Activated T-cell treated with anti-CD3 and anti-CD28 coated beads, Interleukin-2, amount 50 U/mL, for 72 hours (primary cell): ENCODE results near the gene KCNMA1. TPM values are rescaled to one million over a fixed set of nuclear protein-coding genes. Genes with fewer than 3 reads are reported as not detected.

ENCODE experiments used
- ATAC-seq, 2 donors: fragments of 150-1000 bp; cut with Tn5 transposase; replicated peaks in 1 of 2; 2 replicates each; pipeline ENCODE4 v1.10.0; 2021; ENCODE audit warnings: moderate library complexity in 2 of 2, mild to moderate bottlenecking in 1 of 2
- DNase-seq, 2 donors: peaks; one replicate each; pipeline ENCODE4 v3.0.0; 2021 to 2022; ENCODE audit warnings: mixed read lengths in 1 of 2
- H3K27ac Mint-ChIP-seq: one replicate; pipeline ENCODE4 v1.8.0; 2022; ENCODE audit warnings: mild to moderate bottlenecking, moderate library complexity, mixed read lengths
- H3K27me3 Mint-ChIP-seq: one replicate; pipeline ENCODE4 v1.8.0; 2022; ENCODE audit warnings: low read depth, mixed read lengths
- H3K36me3 Mint-ChIP-seq, 2 donors: one replicate each; pipeline ENCODE4 v1.8.0; 2022; ENCODE audit warnings: mixed read lengths in 2 of 2, mild to moderate bottlenecking in 1 of 2; ENCODE audit not compliant: insufficient read depth in 2 of 2
- H3K4me1 Mint-ChIP-seq: one replicate; pipeline ENCODE4 v1.8.0; 2022; ENCODE audit warnings: low read depth, mixed read lengths
- H3K4me3 Mint-ChIP-seq, 2 donors: one replicate each; pipeline ENCODE4 v1.8.0; 2022; ENCODE audit warnings: mild to moderate bottlenecking in 2 of 2, mixed read lengths in 2 of 2, moderate library complexity in 2 of 2
- H3K9me3 Mint-ChIP-seq, 2 donors: one replicate each; pipeline ENCODE4 v1.8.0; 2022; ENCODE audit warnings: mixed read lengths in 2 of 2
- total RNA-seq, 2 donors: library from RNA; stranded (reverse); gene quantifications; one replicate each; pipeline ENCODE4 v1.2.3, GENCODE V29; 2022

Gene KCNMA1
- total RNA-seq, 2 donors from 2014 or later = 0.55 to 1.0 TPM

DNA sequence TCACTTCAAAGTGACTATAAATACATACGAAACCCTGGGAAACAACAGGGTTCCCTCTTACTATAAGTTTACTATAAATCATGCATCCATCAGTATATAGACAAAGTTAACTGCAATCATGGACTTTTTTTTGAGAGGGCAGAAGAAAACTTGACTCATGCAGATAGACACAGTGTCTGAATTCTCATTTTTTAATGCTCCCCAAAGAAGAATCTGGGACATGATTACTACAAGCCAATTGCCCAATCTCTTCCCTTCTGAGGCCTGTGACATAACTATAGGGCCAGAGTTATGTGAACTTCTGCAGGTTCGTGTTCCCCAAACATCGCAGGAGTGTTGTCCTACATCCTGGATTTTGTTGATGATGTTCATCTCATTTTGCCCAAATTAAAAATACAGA, 376.5 kb downstream of the KCNMA1 start:
- Mint-ChIP-seq H3K9me3 (peaks cover 4 to 6% of the 10 kb centered on the region in 2 donors), H3K4me1 (peaks cover 15% of the 10 kb centered on the region), H3K4me3 (no peak overlapping the region), H3K27me3 (peaks cover 24% of the 10 kb centered on the region), H3K27ac (no peak overlapping the region), H3K36me3 (peaks cover 0 to 2% of the 10 kb centered on the region in 2 donors)
- ATAC-seq (no peak), DNase-seq (no peak)

DNA sequence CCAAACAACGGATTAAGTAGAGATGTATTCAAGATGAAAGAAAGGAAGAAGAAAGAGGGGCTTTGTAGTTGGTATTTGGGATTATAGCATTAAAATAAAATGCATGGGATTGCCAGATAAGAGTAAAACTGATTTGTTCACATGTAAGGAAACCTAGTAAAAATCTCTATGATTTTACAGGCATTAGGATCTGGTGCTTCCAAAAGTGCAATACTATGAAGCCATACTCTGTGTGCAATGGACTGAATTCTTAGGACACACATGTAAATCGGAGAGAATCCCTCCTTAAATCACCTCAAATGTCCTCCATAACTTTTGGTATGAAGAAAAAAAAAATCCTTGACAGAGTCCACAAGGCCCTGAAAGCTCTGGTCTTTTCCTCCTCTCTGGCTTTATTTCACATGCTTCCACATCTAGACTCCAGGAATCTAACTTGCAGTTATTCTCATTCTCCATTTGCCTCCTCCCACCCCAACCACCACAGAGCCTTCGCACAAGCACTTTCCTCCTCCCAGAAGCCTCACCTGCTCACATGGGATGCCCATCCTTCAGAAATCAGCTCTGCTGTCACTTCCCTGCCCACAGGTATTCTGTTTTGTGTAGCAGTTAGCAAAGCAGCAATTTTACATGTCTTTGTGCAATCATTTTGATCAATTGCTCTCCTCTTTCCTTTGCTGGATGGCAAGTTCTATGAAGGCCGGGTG, 378.3 kb downstream of the KCNMA1 start:
- ATAC-seq (no peak), DNase-seq (no peak)
- Mint-ChIP-seq H3K27me3 (peaks cover 18% of the 10 kb centered on the region), H3K4me3 (no peak overlapping the region), H3K9me3 (peaks cover 4 to 6% of the 10 kb centered on the region in 2 donors), H3K36me3 (peaks cover 0 to 2% of the 10 kb centered on the region in 2 donors), H3K4me1 (peaks cover 9% of the 10 kb centered on the region), H3K27ac (no peak overlapping the region)

DNA sequence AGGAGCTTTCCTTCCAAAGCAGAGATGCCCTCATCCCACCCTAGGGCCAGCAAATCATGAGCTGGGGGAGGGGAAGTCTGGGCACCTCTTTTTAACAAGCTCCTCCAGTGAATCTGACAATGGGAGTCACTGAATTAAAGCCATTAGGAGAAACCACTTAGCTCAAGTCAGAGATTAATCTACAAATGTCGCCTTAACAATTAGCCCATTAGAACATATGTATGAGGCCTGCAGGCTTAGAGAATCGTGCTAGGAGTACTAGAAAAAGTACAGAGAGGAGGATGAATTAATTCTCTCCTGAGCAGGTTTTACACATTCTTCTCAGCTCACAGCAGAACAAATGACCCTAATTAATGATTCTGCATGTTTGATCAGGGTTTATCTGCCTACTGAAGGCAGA, 381.3 kb downstream of the KCNMA1 start:
- no peak for ATAC-seq
- H3K36me3 Mint-ChIP-seq = peaks cover 0 to 2% of the 10 kb centered on the region in 2 donors
- peaks cover 7% of the 10 kb centered on the region for H3K27me3 Mint-ChIP-seq

DNA sequence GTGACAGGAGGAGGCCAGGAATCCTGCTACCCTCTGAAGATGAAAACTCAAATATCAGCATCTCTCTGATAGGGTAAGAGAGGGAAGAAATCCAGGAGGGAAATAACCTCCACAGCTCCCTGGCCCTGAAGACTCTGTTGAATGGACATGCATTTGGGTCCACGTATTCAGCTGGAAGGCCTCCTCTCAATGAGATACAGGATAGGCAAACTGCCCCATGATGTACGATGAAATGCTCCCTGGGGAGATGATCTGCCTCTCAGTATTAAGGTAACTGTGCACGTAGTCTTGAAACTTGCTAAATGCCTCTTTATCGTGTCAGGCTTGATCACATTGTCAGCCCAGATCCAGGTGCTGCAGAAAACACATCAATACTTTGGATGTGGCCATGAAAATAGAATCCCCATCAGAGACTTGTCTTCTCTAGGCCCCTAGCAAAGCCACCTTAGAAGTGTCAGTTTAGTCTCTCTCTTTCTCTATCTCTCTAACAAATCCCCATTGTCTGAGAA, 384.0 kb downstream of the KCNMA1 start:
- peaks cover 3 to 4% of the 10 kb centered on the region in 2 donors for H3K9me3 Mint-ChIP-seq
- no peak overlapping the region for H3K27ac Mint-ChIP-seq
- no peaks in the 10 kb centered on the region for H3K4me1 Mint-ChIP-seq
- H3K27me3 Mint-ChIP-seq = no peaks in the 10 kb centered on the region
- ATAC-seq (no peak), DNase-seq (no peak)
- peaks cover 0 to 2% of the 10 kb centered on the region in 2 donors for H3K36me3 Mint-ChIP-seq
- no peak overlapping the region for H3K4me3 Mint-ChIP-seq

More for the DNA sequence above, 381.3 kb downstream of the KCNMA1 start:
- H3K27ac Mint-ChIP-seq = no peak overlapping the region
- H3K4me3 Mint-ChIP-seq = no peak overlapping the region
- H3K9me3 Mint-ChIP-seq = peaks cover 4% of the 10 kb centered on the region in 2 donors
- H3K4me1 Mint-ChIP-seq = no peaks in the 10 kb centered on the region
- no peak for DNase-seq

DNA sequence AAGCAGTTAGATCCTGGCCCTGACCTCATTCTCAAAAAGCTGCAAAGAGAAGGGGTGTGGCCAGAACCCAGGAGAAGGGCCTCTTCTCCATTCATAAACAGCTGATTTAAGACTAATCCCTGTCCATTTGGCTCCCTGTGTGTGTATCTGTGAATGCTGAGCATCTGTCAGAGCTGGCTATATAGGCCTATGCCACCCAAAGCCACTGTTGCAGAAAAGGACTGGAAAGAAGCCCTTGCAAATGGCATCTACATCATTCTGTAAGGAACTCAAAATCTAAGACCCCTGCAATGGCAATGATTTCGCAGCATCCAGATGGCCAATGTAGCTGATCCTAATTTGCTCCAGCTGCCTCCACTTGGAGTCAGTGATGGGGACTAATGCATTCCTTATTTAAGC, 384.5 kb downstream of the KCNMA1 start:
- no peak for DNase-seq
- Mint-ChIP-seq H3K27me3 (no peaks in the 10 kb centered on the region), H3K9me3 (peaks cover 3 to 4% of the 10 kb centered on the region in 2 donors), H3K27ac (no peak overlapping the region), H3K4me3 (no peak overlapping the region), H3K36me3 (peaks cover 0 to 2% of the 10 kb centered on the region in 2 donors), H3K4me1 (no peaks in the 10 kb centered on the region)
- ATAC-seq = no peak

DNA sequence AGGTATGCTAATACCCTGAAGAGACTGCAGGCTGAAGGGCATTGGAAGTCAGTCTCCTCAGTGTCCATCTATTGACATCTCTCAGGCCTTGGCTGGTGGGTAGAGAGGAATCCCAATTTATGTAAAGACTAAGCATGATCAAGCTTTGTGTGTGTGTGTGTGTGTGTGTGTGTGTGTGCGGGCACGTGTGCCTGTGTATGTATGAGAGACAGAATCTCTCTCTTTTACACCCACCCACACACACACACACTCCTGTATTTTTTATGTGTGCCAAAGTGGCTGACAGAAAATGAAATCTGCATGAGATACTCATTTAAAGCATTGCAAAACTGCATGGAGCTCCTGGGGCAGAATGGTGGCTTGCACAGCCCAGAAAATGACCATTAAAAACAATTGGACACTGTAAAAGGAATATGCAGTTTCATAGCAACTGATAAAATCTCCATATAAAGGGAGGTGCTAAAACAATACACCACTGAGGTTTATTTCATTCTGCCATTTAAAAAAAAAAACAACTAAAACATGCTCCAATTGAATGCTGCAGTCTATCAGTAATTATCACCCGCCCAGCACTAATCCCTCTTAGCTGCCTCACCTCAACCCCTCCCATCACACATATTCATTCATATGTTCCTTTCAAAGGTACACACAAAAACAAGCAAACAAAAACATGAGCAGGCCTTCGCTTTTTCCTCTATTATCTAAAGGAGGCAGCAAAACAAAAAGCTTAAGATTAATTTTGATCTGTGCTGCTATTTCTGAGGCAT, 385.0 kb downstream of the KCNMA1 start:
- H3K4me3 Mint-ChIP-seq = no peak overlapping the region
- peaks cover 2 to 3% of the 10 kb centered on the region in 2 donors for H3K9me3 Mint-ChIP-seq
- H3K27me3 Mint-ChIP-seq = no peaks in the 10 kb centered on the region
- H3K36me3 Mint-ChIP-seq = peaks cover 0 to 2% of the 10 kb centered on the region in 2 donors
- no peak overlapping the region for H3K27ac Mint-ChIP-seq
- no peak for DNase-seq
- ATAC-seq = no peak
- H3K4me1 Mint-ChIP-seq = no peaks in the 10 kb centered on the region

DNA sequence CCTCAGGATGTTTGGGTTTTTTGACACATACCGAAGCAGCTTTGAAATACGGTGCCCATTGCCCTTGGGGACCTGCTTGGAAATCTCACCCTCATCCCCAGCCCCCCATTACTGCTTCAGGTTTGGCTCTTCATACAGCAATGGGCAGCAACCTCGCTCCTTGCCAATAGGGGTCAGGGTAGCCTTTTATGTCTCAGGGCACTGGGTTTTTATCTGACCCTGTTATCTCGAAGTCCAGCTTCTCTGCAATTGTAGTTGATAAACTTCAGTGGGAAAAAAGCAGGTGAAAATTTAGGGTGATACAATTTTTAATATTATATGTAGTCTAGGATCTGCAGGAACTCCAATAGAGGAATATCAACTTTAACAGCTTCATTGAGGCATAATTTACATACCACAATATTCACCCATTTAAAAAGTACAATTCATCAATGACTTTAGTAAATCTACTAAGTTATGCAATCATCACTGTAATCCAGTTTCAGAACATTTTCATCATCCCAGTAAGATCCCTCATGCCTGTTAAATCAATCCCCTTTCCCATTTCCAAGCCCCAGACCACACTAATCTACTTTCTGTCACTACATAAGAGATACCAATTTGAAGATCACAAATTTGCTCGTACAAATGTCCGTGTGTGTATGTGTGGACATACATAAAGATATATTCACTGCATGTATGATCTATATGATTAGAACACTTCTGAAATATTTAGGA, 386.2 kb downstream of the KCNMA1 start:
- Mint-ChIP-seq H3K27me3 (no peaks in the 10 kb centered on the region), H3K27ac (no peak overlapping the region), H3K36me3 (no peaks in the 10 kb centered on the region), H3K4me3 (no peak overlapping the region), H3K9me3 (no peaks in the 10 kb centered on the region), H3K4me1 (no peaks in the 10 kb centered on the region)
- DNase-seq (peak; percentile 8 to 10), ATAC-seq (no peak)

DNA sequence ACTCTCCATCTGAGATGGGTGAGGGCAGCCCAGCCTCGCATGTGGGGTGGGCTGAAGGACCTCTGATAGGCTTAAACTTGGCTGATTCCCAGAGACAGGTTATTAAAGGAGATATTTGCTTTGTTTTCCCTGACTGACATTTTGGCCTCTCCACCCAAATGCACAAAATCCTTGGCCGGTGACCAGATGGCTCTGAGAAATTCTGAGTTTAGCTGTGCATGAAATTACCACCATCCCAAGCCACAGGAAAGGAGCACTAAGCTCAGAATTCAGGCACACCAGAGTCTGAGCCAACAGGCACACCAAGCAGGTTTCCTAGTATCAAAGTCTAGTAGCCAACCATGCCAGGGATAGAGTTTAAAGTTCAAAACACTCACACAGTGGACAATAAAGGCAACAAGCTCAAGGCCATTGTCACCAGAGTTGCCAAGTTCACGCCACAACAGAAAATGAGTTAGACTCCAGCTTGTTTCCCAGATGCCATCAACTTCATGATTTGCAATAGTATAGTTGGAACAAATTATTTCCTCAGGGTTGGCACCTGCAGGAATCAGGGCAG, 387.6 kb downstream of the KCNMA1 start:
- H3K27me3 Mint-ChIP-seq = no peaks in the 10 kb centered on the region
- no peak overlapping the region for H3K4me3 Mint-ChIP-seq
- H3K36me3 Mint-ChIP-seq = no peaks in the 10 kb centered on the region
- no peak for ATAC-seq
- no peak overlapping the region for H3K27ac Mint-ChIP-seq
- no peak for DNase-seq
- H3K4me1 Mint-ChIP-seq = no peaks in the 10 kb centered on the region
- H3K9me3 Mint-ChIP-seq = no peaks in the 10 kb centered on the region

DNA sequence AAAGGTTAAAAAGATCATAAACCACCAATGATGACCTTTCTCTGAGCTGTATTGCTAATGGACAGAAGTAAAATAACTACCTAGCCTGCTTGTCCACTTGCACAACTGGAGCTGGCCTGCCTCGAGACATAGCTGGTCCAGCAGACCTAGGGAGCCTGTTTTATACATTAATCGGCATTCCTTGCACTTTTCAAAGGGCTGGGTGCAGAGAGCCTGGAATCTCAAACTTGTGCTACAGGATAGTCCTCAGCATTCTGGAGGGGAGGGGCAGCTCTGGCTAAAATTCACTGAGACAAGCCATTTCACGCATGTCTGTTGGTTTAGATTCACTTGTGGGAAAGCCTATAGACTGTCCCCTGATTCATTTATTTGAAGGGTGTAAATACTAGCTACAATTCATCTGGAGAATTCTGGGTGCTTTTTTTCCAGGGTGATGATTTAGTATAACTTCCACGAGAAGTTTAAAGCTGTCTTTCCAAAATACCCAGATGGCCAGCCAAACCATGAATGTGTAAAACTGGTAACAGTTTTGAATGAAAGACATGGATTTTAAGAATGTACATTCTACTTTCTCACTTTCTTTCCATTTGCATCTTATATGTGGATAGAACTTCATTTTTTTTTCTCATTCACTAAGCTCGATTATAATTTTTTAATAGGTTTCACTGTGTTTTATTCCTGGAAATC, 389.4 kb downstream of the KCNMA1 start:
- H3K9me3 Mint-ChIP-seq = no peaks in the 10 kb centered on the region
- H3K4me3 Mint-ChIP-seq = no peak overlapping the region
- ATAC-seq = no peak
- no peaks in the 10 kb centered on the region for H3K4me1 Mint-ChIP-seq
- H3K27me3 Mint-ChIP-seq = no peaks in the 10 kb centered on the region
- no peaks in the 10 kb centered on the region for H3K36me3 Mint-ChIP-seq
- H3K27ac Mint-ChIP-seq = no peak overlapping the region
- DNase-seq = no peak

DNA sequence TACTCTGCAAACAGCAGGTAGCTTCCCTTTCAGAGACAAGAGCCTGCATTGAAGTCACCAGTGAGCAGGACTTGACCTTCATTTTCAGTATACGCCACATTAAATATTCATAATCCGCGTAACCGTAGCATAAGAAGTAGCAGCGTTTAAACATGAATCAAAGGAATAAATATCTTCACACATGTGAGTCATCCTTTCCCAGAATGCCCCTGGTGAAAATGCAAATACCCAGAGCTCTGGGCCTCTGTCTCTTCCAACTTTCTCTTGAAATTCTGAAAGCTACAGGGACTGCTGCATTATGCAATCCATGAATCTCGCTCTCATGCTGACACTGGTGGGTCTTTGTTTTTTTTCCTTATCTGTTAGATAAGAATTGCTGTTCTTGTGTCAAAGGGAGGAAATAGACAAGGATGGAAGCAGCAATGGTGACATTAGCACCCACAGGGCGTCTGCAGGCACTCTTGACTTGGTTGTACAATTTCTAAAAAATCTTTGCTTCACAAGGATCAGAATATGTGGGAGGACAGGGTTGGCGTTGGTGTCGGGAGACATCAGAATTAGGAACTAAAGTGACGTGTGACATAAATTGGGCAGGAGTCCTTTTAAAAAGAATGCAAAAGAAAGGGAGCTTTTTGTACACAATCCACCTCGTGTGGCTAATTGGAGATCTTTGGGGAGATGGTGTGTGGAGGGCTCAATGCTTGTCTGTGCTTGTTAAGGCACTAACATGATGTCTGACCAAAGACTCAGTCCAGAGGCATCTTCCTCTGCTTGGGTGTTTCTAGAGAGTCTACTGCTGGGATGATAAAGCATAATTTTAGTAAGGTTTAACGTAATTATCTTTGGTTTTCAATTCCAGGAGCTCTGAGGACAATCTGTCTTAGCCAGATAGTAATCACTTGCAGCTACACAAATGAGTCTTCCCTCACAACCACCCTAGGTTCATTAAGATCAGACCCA, 390.3 kb downstream of the KCNMA1 start:
- Mint-ChIP-seq H3K4me3 (no peak overlapping the region), H3K36me3 (no peaks in the 10 kb centered on the region), H3K4me1 (peaks cover 6% of the 10 kb centered on the region), H3K27ac (no peak overlapping the region), H3K27me3 (no peaks in the 10 kb centered on the region), H3K9me3 (no peaks in the 10 kb centered on the region)
- no peak for DNase-seq
- ATAC-seq = no peak

DNA sequence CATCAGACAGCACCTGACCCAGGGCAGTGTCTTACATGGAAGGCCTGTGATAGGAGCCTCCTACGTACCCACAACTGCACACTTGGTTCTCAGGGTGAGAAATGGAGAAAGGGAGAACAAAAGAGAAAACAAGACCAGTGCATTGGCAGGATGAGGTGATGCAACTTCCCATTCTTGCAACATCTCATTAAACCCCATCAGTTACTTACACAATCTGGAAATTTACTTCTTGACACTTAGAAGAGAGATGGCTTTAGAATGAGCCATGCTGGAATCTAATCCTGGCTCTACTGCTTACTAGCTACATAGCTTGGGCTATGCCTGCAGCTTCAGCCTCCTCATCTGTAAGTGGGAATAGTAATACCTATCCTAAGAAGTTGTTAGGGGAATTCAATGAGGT, 391.7 kb downstream of the KCNMA1 start:
- DNase-seq = no peak
- Mint-ChIP-seq H3K4me1 (peaks cover 6% of the 10 kb centered on the region), H3K9me3 (no peaks in the 10 kb centered on the region), H3K36me3 (no peaks in the 10 kb centered on the region), H3K4me3 (no peak overlapping the region), H3K27me3 (no peaks in the 10 kb centered on the region), H3K27ac (no peak overlapping the region)
- ATAC-seq = no peak

DNA sequence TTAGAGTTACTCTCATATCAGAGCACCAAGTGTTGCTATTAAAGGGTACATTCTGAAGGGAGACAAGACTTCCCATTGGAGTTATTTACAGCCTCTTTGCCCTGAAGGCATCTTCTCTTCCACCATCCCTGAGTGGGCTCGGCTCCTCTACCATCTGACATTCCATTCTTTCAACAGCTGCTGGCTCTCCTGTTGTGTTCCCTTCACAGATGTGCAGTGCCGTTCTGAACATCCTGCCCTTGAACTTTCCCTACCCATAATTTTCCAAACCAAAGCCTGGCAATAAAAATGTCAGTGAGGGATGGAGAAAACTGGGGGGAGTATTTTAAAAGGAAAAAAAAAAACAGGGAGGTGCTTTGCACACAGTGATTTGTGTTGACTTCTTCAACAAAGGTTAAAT, 392.9 kb downstream of the KCNMA1 start:
- H3K4me1 Mint-ChIP-seq = peaks cover 6% of the 10 kb centered on the region
- no peak overlapping the region for H3K27ac Mint-ChIP-seq
- no peaks in the 10 kb centered on the region for H3K36me3 Mint-ChIP-seq
- H3K27me3 Mint-ChIP-seq = no peaks in the 10 kb centered on the region
- DNase-seq (no peak), ATAC-seq (no peak)
- H3K4me3 Mint-ChIP-seq = no peak overlapping the region
- H3K9me3 Mint-ChIP-seq = no peaks in the 10 kb centered on the region
